GM23338 (cell line): ENCODE measurements around the gene NUP54. TPM values are rescaled to one million over a fixed set of nuclear protein-coding genes. Genes with fewer than 3 reads are reported as not detected.

Experiments
- ATAC-seq: fragments of 200-7000 bp; cut with Tn5 transposase; 3 replicates; pipeline ENCODE4 v1.9.1; 2020
- DNase-seq: peaks from one replicate; pipeline ENCODE4 v3.0.0-alpha.2; 2015; ENCODE audit warnings: low spot score
- H2AFZ ChIP-seq: fragments of 200-600 bp; sonication (generic); 2 replicates; pipeline ENCODE4 v1.8.0; 2016; ENCODE audit warnings: antibody characterized with exemption, mild to moderate bottlenecking, moderate library complexity
- H3F3A ChIP-seq: fragments of 200-600 bp; sonication (generic); replicated peaks from 2 replicates; pipeline ENCODE4 v1.8.0; 2017; ENCODE audit warnings: antibody characterized with exemption, mixed run types, low read depth
- H3K27ac ChIP-seq: fragments of 200-600 bp; sonication (generic); 2 replicates; pipeline ENCODE4 v1.6.1; 2016; ENCODE audit warnings: low read depth
- H3K27me3 ChIP-seq: fragments of 200-600 bp; sonication (generic); 2 replicates; pipeline ENCODE4 v1.8.0; 2016; ENCODE audit warnings: mild to moderate bottlenecking, mixed run types, moderate library complexity; ENCODE audit not compliant: insufficient read depth
- H3K36me3 ChIP-seq: fragments of 200-600 bp; sonication (generic); 2 replicates; pipeline ENCODE4 v1.8.0; 2016; ENCODE audit warnings: mild to moderate bottlenecking; ENCODE audit not compliant: insufficient read depth
- H3K4me1 ChIP-seq: fragments of 200-600 bp; sonication (generic); 2 replicates; pipeline ENCODE4 v1.8.0; 2016; ENCODE audit warnings: mild to moderate bottlenecking, moderate library complexity; ENCODE audit not compliant: insufficient read depth
- H3K4me2 ChIP-seq: fragments of 200-600 bp; sonication (generic); 2 replicates; pipeline ENCODE4 v1.7.1; 2017; ENCODE audit warnings: mixed run types
- H3K4me3 ChIP-seq: fragments of 200-600 bp; sonication (generic); 2 replicates; pipeline ENCODE4 v1.6.1; 2016; ENCODE audit warnings: mixed run types
- H3K79me2 ChIP-seq: fragments of 200-600 bp; sonication (generic); replicated peaks from 2 replicates; pipeline ENCODE4 v1.8.0; 2017; ENCODE audit warnings: mild to moderate bottlenecking; ENCODE audit not compliant: insufficient read depth
- H3K9me2 ChIP-seq: fragments of 200-600 bp; sonication (generic); 2 replicates; pipeline ENCODE4 v1.8.0; 2017; ENCODE audit not compliant: insufficient read depth
- H4K20me1 ChIP-seq: fragments of 200-600 bp; sonication (generic); replicated peaks from 2 replicates; pipeline ENCODE4 v1.8.0; 2017; ENCODE audit warnings: mild to moderate bottlenecking; ENCODE audit not compliant: insufficient read depth
- H3K27ac Mint-ChIP-seq: 2 replicates; pipeline ENCODE4 v1.8.0; 2020; ENCODE audit warnings: inconsistent platforms, mild to moderate bottlenecking, moderate library complexity, mixed read lengths
- H3K27me3 Mint-ChIP-seq: 3 replicates; pipeline ENCODE4 v1.8.0; 2022; ENCODE audit warnings: low read depth, mild to moderate bottlenecking, moderate library complexity, mixed read lengths, inconsistent platforms; ENCODE audit not compliant: insufficient read depth, poor library complexity
- H3K36me3 Mint-ChIP-seq: 3 replicates; pipeline ENCODE4 v1.8.0; 2021; ENCODE audit warnings: low read depth, mild to moderate bottlenecking, inconsistent platforms, moderate library complexity, mixed read lengths
- H3K4me1 Mint-ChIP-seq: 3 replicates; pipeline ENCODE4 v1.8.0; 2020; ENCODE audit warnings: mild to moderate bottlenecking, inconsistent platforms, mixed read lengths
- H3K4me3 Mint-ChIP-seq: 3 replicates; pipeline ENCODE4 v1.8.0; 2021; ENCODE audit warnings: moderate library complexity, mild to moderate bottlenecking, inconsistent platforms, mixed read lengths
- H3K9me3 Mint-ChIP-seq: 3 replicates; pipeline ENCODE4 v1.8.0; 2020; ENCODE audit warnings: moderate library complexity, mild to moderate bottlenecking, inconsistent platforms, mixed read lengths
- CREB1 ChIP-seq: fragments of 250-450 bp; sonication (Bioruptor Pico); IDR thresholded peaks from 2 replicates; pipeline ENCODE4 v1.5.0; 2020; ENCODE audit warnings: low read depth, mild to moderate bottlenecking, moderate library complexity
- CTCF ChIP-seq, 2 experiments: fragments of 200-600 bp in 1 of 2; sonication (generic) in 1 of 2; conservative IDR thresholded peaks; 2 replicates each; pipeline versions ENCODE4 v1.5.1 to v1.6.1; 2016 to 2017; ENCODE audit warnings: antibody characterized with exemption in 2 of 2, low read depth in 2 of 2, mild to moderate bottlenecking in 2 of 2, moderate library complexity in 1 of 2
- EZH2 ChIP-seq: fragments of 200-600 bp; sonication (generic); IDR thresholded peaks from one replicate; pipeline ENCODE4 v1.8.0; 2017; ENCODE audit warnings: antibody characterized with exemption, mild to moderate bottlenecking, low read depth; ENCODE audit not compliant: unreplicated experiment
- EZH2phosphoT487 ChIP-seq: fragments of 200-600 bp; sonication (generic); IDR thresholded peaks from one replicate; pipeline ENCODE4 v1.8.1; 2018; ENCODE audit warnings: antibody characterized with exemption; ENCODE audit not compliant: unreplicated experiment
- JUNB ChIP-seq: IDR thresholded peaks from one replicate; pipeline ENCODE4 v1.6.1; 2016; ENCODE audit warnings: antibody characterized with exemption; ENCODE audit not compliant: unreplicated experiment
- NANOG ChIP-seq: IDR thresholded peaks from 2 replicates; pipeline ENCODE4 v1.6.1; 2016; ENCODE audit warnings: antibody characterized with exemption, borderline replicate concordance
- REST ChIP-seq: IDR thresholded peaks from one replicate; pipeline ENCODE4 v1.6.1; 2018; ENCODE audit warnings: antibody characterized with exemption; ENCODE audit not compliant: unreplicated experiment
- STAT1 ChIP-seq: IDR thresholded peaks from one replicate; pipeline ENCODE4 v1.6.1; 2016; ENCODE audit warnings: antibody characterized with exemption; ENCODE audit not compliant: unreplicated experiment
- ZNF114 ChIP-seq: fragments of 250-450 bp; sonication (Bioruptor Pico); IDR thresholded peaks from 2 replicates; pipeline ENCODE4 v1.5.0; 2020; ENCODE audit warnings: mild to moderate bottlenecking, moderate library complexity
- ZNF331 ChIP-seq: fragments of 250-450 bp; sonication (Bioruptor Pico); IDR thresholded peaks from 2 replicates; pipeline ENCODE4 v1.5.0; 2020; ENCODE audit warnings: low read depth, mild to moderate bottlenecking, moderate library complexity
- ZNF462 ChIP-seq: fragments of 250-450 bp; sonication (Bioruptor Pico); IDR thresholded peaks from 2 replicates; pipeline ENCODE4 v1.5.0; 2020; ENCODE audit warnings: mild to moderate bottlenecking, moderate library complexity
- polyA plus RNA-seq: library from polyadenylated mRNA; unstranded; fragments of >200 nt; fragmentation: Nextera tagmentation; extraction: Ambion mirVana; gene quantifications from 2 replicates; pipeline ENCODE4 v1.2.1, GENCODE V29; 2016
- total RNA-seq: library from RNA; depleted of rRNA; stranded (reverse); fragments of >200 nt; shearing (Covaris generic); gene quantifications from 2 replicates; pipeline ENCODE4 v1.2.3, GENCODE V29; 2014

The NUP54 gene
- total and polyA plus RNA-seq, 2 experiments from 2014 or later = 97.8 to 118 TPM

GRCh38 chr4:76188149-76188548, 40.0 kb upstream of the NUP54 start:
- Histone ChIP-seq H3K27me3 (no peaks in the 10 kb centered on the region), H4K20me1 (peaks cover 3% of the 10 kb centered on the region; the same call in 1 of the 2 replicates), H2AFZ (no peak overlapping the region), H3K4me1 (no peaks in the 10 kb centered on the region), H3K4me2 (no peak overlapping the region), H3K36me3 (peaks cover 7% of the 10 kb centered on the region; the same call in 1 of the 2 replicates), H3F3A (no peaks in the 10 kb centered on the region), H3K9me2 (no peaks in the 10 kb centered on the region), H3K27ac (no peak overlapping the region), H3K79me2 (no peaks in the 10 kb centered on the region), H3K4me3 (no peak overlapping the region)
- no peak for ATAC-seq
- Mint-ChIP-seq H3K27me3 (peaks cover 3% of the 10 kb centered on the region), H3K4me1 (no peaks in the 10 kb centered on the region), H3K9me3 (peaks cover 12% of the 10 kb centered on the region), H3K36me3 (peaks cover 25% of the 10 kb centered on the region), H3K4me3 (no peak overlapping the region), H3K27ac (no peak overlapping the region)
- no peak for TF ChIP-seq CREB1 (CRISPR knock-in tag)
- TF ChIP-seq CTCF (conservative IDR thresholded peaks at IDR 0.05; ENCODE audit: low read depth in 2 of 2) = no peak
- no peak for TF ChIP-seq ZNF114 (CRISPR knock-in tag)
- no peak for TF ChIP-seq NANOG
- no peak for TF ChIP-seq EZH2phosphoT487
- TF ChIP-seq REST = no peak
- TF ChIP-seq ZNF331 (CRISPR knock-in tag) = no peak
- TF ChIP-seq STAT1 = no peak
- no peak for TF ChIP-seq EZH2
- TF ChIP-seq JUNB = no peak
- TF ChIP-seq ZNF462 (CRISPR knock-in tag) = no peak
- DNase-seq = no peak
